ENCODE data around the gene PLSCR5.

The PLSCR5 gene

GRCh38 chr3:146605106-146605505 lies at the start of gene PLSCR5:
Gene PLSCR5 (minus strand): TSS chr3:146605346. CDS start chr3:146605212, 134 bp downstream.
- no peak for DNase-seq (ENCODE audit: low read depth in 2 of 2)

DNA sequence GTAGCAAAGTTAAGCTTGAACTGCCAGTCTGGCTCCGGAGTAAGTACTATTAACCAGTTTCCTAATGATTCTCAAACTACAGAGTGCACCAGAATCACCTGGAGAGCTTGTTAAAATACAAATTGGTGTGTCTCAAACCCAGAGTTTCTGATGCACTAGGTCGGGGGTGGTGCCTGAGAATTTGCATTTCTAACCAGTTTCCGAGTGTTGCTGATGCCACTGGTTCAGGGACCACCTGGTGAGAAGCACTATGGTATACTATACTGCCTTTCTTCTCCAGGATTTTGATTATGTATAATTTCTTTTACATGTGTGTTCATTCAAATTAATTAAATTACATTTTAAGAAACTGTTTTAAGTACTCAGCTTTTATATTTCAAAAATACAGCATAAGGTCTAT lies 48.8 kb upstream of the PLSCR5 start:
- DNase-seq (ENCODE audit: low read depth in 2 of 2): no peak

- DNase-seq (ENCODE audit: low read depth in 2 of 2): no peak
Observed at GRCh38 chr3:146650691-146651442, 45.7 kb upstream of the PLSCR5 start.

DNA sequence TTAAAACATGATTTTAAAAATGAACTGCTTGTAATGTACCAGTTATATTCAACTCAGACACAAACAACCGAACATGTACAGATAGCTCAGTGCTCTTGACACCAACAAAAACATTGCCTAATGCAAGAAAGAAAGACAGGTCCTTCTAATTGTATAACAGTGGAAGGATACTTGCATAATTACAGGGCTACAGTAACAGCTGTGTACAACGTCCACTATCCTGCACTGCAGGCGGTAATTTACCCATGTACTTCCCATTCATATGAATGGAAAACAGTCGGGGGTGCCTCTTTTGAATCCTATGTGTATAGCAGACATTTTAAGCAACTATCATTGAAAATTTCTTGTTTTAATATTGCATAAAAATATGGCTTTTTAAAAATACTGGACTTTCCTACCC lies 41.1 kb upstream of the PLSCR5 start:
- DNase-seq (ENCODE audit: low read depth in 2 of 2): no peak

GRCh38 chr3:146640955-146641867 lies 36.1 kb upstream of the PLSCR5 start:
- no peak for DNase-seq (ENCODE audit: low read depth in 2 of 2)

GRCh38 chr3:146640361-146640760 lies 35.2 kb upstream of the PLSCR5 start:
- DNase-seq (ENCODE audit: low read depth in 2 of 2): no peak

DNA sequence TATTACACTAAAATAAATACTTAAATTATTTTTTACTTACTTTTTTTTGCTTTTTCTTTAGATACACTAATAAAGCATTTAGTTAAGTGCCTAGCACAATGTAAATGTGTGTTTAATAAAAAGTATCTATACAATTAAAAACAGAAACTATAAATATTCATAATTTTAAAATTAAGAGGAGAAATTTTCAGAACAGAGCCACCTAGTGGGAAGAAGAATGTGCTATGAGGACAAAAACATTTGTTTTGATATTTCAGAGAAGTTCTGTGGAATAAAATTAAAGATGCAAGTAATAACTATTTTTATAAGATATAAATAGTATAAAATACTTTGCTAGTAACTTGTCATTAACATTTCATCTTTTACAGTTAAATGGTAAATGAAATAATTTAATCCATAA lies 33.6 kb upstream of the PLSCR5 start:
- no peak for DNase-seq (ENCODE audit: low read depth in 2 of 2)

GRCh38 chr3:146637871-146638270 lies 32.7 kb upstream of the PLSCR5 start:
- no peak for DNase-seq (ENCODE audit: low read depth in 2 of 2)

DNA sequence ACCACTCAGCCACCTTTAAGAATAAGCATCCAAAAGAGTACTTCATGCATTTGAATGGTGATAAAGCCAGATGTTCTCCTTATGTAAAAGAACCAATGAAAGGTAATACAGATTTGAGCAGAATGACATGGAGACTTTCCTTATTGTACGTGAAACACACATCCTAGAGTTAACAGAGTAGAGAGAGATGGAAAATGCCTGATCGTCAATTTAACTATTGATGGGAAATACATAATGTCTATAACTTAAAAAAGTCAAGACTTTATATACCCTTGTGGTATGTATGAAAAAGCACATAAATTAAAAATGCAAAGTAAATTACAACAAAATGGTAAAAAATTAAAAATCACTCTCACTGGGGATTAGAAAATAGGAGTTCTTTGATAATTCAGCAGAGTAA lies 31.7 kb upstream of the PLSCR5 start:
- DNase-seq (ENCODE audit: low read depth in 2 of 2): no peak

DNA sequence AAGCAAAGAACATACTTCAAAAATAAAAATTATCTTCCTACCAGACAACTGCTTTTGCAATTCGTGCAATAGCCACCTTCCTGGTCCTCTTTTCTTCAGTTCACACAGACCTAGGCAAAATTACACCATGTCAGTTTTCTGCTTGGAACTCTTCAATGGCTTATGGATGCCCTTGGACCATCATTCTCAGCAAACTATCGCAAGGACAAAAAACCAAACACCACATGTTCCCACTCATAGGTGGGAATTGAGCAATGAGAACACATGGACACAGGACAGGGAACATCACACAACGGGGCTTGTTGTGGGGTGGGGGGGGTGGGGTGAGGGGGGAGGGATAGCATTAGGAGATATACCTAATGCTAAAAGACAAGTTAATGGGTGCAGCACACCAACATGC lies 29.2 kb upstream of the PLSCR5 start:
- no peak for DNase-seq (ENCODE audit: low read depth in 2 of 2)

DNA sequence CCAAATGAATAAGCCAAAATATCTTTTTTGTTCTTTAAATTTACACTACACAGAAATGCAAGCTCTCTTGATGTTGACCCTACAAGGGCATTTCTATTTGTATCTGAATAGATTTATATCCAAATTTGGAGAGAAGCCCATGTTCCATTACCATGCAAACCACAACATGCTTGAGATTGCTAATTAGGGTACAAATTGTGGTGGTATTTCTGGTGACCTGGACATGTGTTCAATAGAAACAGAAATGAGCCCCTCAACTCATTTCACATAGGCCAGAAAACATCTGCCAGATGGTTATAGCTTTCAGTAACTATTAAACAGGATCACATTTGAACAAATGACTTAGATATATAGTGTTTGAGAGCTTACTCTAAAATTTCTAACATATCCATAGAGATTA lies 23.5 kb upstream of the PLSCR5 start:
- DNase-seq (ENCODE audit: low read depth in 2 of 2): no peak

- no peak for DNase-seq (ENCODE audit: low read depth in 2 of 2)
Observed at GRCh38 chr3:146626403-146627122, 21.4 kb upstream of the PLSCR5 start.

- no peak for DNase-seq (ENCODE audit: low read depth in 2 of 2)
Observed at GRCh38 chr3:146625186-146625775, 20.1 kb upstream of the PLSCR5 start.

GRCh38 chr3:146621723-146622122 lies 16.6 kb upstream of the PLSCR5 start:
- no peak for DNase-seq (ENCODE audit: low read depth in 2 of 2)

GRCh38 chr3:146612015-146612414 lies 6.9 kb upstream of the PLSCR5 start:
- no peak for DNase-seq (ENCODE audit: low read depth in 2 of 2)

DNA sequence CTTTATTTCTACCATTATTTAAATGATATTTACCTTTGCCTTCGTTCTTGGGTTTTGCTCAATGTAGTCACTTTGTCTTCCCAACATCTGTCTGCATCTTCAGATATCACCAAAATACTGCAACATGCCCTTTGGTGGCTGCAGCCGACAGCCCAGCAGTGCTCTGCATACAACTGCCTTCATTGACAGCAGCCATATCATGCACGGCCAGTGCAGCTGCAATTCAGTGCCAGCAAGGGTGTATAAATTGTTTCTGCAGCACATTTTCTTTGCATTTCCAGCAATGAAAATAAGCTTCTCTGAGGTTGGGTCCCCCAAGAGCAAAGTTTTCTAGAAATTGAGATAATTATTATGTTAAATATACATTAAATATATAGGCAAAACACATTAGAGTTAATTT lies 6.0 kb upstream of the PLSCR5 start:
- DNase-seq (ENCODE audit: low read depth in 2 of 2): no peak

- DNase-seq (ENCODE audit: low read depth in 2 of 2): no peak
Observed at GRCh38 chr3:146598535-146598934, 6.6 kb downstream of the PLSCR5 start.

DNA sequence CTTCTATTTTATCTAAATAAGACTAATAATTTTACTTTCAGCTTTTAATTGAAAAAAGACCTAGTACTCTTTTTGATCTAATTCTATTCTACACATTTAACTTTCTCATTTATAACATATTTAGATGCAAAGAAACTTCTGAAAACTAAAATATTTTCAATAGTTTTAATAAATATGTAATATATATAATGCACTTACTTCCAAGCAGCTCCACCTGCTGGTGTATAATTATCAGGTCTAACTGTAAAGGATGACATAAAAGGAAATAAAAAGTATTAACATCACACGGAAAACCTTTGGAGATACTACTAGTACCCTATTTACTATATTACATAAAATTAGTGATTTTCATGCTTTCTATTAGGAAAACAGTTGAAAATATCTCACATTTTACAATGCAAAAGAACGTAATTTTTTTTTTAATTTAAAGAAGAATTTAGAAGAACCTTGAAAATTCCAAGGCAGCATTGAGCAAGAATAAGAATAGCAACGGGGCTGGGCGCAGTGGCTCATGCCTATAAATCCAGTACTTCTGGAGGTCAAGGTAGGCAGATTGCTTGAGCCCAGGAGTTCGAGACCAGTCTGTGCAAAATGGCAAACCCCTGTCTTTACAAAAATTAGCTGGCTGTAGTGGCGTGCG lies 10.2 kb downstream of the PLSCR5 start:
- DNase-seq (ENCODE audit: low read depth in 2 of 2): no peak

- no peak for DNase-seq (ENCODE audit: low read depth in 2 of 2)
Observed at GRCh38 chr3:146593776-146594175, 11.4 kb downstream of the PLSCR5 start.

DNA sequence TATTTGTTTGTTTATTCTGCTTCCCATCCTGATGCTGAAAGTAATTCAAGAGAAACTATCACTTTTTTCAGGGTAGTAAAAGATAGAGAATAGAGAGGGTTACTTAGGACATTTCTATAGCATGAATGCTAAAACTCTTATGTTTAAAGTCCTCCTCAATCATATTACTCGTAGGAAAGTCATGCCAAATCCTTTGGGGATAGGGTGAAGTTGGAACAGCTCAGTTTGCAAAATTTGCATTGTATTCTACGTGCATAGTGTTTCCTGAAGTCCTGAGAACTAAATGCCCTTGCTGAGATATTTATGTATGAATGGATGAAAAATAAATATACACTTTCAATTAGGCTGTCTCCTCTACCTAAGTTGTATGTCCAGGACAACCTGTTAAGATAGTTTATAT lies 14.6 kb downstream of the PLSCR5 start:
- DNase-seq (ENCODE audit: low read depth in 2 of 2): no peak

- DNase-seq (ENCODE audit: low read depth in 2 of 2): no peak
Observed at GRCh38 chr3:146589899-146590508, 15.1 kb downstream of the PLSCR5 start.
